NCI-H2081 (cell line): ENCODE data around the gene BCOR.
A peak's percentile ranks its signal among the peaks of the same experiment; 100 is the strongest.

Experiments
- DNase-seq, 2 experiments: peaks; one replicate each; lab custom pipeline; 2025; lab: John Stamatoyannopoulos, UW

The BCOR gene

DNA sequence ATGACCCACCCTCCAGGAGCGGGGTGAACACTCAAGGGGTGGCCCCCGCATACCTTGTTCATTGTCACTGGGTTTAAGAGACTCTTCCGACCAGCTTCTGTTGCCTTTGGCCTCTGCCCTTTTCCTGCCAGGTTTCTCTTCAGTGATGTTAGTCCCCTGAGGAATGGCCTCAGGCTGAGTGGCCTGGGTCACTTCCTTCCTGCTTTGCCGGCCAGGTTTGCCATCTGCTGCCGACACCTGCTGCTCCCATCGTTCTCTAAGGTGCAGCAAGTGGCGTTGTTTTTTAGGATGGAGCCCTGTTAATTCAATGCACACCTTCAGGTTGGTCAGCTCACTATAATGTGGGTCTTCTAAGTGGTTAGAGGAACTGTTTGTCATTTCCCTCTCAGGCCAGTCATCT, 34.2 kb downstream of the BCOR start:
- no peak for DNase-seq

DNA sequence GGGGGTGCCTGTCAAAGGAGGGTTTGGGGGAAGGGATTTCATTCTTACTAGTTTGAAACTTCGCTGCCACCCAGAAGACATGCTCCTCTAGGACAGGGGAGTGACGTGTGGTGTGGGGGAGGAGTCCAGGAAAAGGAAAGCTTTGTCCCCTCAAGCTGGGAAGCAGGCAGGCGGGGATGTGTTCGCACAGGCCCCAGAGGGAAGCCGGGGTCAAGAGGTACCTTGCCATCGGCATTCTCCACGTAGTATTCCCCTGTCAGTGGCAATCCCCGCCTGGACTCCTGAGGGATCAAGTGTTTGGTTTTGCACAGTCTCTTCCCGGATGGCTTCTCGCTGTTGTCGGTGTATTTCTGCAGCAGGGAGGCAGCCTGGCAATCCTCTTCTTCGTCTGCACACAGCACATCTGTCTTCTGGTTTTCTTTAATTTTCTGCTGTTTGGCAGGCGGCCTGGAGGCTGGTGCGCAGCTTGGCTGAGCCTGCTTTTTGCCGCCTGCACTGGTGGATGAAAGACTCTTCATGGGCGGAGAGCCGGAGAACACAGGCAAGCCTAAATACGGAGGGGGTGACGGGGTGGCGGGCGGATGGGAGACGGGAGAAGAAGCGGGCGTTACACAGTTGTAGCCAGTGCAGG, 35.1 kb downstream of the BCOR start:
- DNase-seq = no peak

DNA sequence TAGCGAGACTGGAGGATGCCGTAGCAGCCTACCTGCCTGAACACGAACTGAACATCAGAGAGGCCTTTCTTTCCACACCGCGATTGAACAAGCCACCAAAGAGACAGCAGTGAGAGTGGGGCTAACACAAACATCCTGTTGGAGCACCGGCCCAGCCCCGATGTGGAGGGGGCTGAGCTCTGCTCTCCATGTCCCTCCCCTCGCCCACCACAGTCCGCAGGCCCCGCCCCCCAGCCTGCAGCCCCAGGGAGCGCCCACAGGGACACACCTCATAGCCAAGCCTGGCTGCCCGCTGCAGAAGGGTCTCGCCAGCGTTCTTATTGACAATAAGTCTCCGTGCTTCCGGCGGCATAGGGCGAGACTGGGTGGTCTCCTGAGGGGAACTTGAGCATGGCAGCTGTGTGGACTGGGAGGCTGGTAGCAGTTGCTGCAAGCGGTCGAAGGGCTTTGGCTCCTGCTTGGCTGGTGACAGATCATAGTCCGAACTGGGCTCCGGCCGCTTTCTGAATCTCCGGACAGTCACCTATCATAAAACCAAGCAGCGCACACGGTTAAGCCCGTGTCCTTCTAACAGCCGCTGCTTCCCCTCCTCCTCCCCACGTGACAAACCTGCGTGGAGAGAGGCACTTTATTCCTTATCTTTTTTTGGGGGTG, 35.8 kb downstream of the BCOR start:
- DNase-seq = no peak

DNA sequence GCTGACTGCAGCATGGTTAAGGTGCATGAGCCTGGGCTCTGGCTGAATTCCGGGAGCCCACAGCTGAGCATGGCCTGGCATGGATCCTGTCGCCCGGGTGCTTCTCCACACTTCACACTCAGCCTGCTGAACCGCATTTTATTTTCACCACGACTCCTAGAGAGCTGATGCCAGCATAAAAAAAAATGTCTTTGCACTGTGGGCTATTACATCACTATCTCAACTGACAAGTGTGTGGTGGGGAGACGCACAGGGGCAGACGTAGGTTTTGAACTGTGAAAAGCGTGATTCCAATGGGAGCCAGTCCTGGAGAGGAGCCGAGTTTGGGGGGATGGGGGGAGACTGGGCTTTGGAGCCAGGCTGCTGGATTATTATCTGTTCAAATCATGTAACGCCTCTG, 36.8 kb downstream of the BCOR start:
- DNase-seq = no peak

DNA sequence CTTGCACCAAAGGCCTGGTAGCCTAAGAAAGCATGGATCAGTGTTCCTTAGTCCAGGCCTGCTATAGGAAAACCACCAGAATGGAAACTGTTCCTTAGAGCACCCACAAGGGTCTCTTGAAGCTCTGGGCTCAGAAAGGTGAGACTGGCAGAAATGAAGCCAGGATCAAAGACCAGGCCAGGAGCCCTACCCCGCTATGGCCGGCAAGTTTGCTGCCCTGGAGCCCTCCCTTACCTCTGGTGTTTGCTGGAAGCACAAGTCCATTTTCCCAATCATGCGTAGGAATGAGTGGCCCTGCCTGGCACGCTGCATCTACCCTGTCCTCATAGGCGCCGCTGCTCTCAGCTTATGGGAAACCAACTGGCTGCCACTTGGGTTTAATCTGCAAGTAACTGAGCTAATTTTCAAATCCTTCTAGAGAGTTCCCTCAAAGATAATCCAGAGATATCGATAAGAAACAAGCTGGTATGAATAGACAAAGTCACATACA, 37.4 kb downstream of the BCOR start:
- DNase-seq = no peak

DNA sequence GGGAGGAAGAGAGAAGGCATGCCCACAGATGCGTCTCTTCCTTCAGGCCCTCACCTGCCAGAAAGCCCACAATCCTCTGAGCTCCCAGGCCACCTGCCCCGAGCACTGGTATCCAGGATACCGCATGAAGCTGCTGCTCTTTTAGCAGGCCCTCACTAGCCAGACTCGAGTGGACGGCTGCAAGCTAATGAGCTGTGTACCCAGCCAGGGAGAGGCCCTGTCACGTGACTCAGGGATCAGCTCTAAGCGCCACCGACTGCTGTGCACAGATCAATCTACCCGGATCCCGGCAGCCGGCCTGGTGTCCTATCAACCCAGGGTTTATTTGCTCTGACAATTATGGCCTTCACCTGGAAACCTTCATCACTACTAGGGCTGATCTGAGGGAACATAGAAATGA, 39.0 kb downstream of the BCOR start:
- DNase-seq = peak; percentile 16 to 63

DNA sequence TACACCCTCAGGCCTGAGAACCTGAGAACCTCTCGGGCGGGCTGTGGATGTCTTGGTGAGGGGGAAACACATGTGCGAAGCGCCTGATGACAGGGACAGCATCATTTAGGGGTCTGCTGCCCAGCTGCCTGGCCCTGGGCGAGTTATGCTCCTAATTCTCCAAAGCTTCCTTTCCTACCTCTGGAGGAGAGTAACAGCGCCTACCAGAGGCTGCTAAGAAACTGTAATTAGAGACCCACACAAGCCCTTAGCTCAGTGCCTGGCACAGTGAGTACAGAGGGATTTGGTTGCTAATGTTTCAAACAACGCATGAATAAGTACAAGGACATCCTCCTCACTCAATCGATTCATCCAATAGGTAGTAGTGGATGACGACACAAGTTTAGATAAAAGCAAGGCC, 40.4 kb downstream of the BCOR start:
- no peak for DNase-seq

DNA sequence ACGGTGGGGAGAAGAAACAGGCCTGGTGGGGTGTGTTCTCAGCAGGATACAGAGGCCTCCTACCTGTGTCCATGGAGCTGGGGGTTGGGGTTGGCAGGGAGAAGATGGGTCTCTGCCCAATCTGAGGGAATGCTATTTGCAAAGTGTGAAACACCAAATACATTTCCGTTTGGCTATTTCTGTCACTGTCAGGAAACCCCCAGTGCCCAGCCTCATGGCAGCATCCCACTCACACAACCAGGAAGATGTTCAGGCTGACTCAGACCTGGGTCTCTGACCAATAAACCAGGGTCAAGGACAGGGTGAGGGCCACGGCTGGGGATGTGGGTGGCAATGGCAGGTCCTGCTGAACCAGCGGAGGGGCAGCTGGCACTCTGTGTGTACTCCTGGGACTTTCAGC, 41.3 kb downstream of the BCOR start:
- DNase-seq = no peak

DNA sequence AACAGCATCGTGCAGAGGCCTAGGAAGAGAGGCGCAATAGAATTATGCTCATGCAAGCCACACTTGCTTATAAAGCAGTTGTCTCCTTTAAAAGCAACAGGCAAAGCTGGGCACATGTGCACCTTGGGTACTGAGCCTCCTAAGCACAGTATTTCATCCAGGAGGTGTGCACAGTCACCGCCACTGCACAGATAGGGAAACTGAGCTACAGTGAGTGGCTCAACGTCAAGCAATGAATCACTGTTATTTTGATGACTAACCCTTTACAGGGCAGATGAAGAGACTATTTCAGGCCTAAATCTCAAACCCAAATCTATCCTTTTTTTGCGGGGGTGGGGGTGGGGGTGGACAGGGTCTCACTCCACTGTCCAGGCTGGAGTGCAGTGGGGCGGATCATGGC, 42.3 kb downstream of the BCOR start:
- no peak for DNase-seq

DNA sequence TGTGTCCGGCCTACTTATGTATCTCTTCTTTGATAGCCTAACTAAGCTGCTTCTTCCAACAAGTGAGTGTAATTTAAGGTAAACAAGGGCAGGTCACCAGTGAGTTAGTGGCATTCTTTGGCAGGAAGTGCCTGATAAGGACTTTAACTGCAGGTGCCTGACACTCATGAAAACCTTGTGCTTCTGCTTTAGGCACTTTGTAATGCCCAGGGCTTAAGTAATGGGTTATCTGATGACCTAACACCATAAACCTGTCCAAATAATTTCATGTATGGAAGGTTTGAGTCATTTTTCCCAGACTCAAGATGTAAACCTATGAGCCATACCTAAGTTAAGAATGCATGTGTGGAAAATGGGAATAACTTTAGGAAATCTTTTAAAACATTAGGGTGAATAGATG, 43.0 kb downstream of the BCOR start:
- DNase-seq = no peak

DNA sequence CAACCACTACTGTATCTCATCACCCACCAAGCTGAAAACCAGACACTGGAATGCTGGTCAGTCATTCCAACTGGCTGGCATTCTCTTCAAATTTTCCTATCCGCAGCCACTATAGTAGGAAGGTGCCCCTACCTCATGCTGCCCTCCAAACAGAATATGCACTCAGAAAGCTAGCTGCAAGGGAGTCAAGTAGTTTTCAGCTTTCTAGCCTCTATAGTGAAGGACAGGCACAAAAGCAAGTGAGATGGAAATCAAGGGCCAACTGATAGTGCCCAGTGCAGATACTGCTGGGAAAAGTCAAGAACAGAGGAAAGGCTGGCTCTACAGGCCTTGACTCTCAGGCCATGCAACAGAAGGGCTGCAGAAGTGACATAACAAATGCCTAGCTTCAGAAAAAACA, 47.2 kb downstream of the BCOR start:
- DNase-seq = no peak

DNA sequence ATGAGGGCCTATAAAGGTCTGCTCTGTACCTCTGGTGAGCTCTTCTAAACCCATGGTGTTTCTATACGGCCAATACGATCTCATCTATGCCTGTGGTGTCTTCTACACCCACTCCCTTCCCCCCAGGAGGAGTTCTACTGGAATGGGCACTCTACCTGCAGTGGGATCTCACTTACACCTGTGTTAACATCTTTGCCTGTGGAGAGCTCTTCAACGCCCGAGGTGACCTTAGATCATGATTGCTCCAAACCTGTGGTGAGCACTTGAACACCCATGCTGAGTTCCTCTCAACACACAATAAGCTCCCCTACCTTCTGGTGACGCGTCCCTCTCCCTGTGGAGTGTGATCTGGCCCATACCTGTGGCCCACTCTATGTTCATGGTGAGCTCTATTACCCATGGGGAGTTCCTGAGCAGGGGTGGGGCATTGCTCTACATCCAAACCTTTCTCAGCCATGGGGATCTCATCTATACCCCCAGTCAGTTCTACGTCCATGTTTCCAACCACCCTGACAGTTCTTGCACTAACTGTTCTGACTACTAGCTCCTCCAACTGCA, 48.6 kb downstream of the BCOR start:
- no peak for DNase-seq

DNA sequence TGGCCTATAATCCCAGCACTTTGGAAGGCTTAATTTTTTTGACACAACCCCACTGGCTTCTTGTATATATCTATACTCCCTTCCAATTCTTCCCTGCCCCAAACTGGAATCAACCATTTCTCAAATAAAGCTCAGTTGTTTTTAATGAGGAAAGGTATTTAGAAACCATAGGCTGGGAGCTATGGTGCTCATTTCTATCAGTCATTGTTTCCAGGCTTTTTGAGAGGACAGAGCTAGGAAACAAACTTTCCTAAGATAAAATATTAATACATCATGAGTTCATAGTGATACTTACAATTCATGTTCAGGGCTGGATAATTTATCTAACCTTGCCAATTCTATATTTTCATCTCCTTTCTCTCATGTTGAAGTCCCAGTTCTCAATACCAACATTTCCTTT, 50.3 kb downstream of the BCOR start:
- no peak for DNase-seq

DNA sequence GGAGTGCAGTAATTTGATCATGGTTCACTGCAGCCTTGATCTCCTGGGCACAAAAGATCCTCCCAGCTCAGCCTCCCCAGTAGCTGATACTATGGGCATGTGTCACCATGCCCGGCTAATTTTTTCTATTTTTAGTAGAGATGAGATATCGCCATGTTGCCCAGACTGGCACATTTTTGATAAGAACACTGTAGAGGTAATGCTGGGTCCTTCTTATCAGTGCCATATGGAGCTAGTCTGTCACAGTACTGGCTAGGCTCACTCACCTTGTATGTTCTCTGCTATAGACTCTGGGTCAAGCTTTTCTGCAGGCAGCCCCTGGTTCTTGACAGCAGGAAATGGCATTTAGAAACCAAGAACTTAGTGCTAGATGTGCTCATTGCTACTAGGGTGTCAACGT, 53.9 kb downstream of the BCOR start:
- no peak for DNase-seq

DNA sequence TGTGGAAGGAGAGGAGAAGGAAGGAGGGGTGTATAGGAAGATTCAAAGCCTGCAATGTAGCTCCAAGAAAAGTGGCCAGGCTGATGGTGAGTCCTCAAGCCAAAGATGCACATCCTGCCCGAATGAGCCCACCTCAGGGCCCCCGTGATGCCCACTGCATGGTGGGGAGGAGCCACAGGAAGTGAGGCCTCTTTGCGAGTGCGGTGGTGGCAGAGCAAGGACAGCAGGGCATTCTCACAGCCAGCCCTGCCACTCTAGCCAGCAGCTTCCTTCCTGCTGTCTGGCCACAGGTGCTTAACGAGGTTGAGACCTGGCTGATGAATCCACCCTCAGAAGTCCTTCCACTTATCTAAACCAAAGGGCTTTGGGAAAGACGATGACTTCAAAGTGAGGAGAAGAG, 55.8 kb downstream of the BCOR start:
- DNase-seq = no peak

DNA sequence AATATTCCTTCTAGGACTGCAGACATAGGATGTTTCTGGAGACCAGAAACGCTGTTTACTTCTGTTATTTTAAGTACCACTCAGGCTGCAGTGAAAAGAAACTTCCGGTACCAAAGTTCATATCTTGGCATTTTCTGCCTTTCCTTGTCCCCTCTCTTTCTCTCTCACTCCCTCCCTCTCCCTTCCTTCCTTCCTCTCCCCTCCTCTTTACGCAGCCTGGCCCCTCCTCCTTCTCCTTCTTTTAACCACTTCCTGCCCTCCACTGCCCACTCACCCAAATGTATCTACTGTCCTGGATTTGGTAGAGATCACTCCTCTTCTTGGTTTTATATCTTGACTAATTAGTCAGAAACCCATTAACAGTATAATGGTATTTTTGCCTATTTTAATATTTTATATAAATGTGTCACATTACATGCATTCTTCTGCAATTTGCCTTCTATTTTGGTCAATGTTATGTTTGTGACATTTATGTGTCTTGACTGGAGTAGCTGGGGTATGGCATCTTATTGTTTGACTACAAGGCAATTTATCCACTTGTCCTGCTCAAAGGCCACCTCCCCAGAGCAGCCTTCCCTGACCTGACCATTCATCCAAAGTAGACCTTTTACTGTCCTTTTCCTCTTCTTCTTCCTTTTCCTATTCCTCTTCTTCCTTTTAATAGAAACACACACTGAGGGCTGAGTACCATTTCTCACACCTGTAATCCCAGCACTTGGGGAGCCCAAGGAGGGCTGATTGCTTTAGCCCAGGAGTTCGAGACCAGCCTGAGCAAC, 56.9 kb downstream of the BCOR start:
- DNase-seq = no peak

DNA sequence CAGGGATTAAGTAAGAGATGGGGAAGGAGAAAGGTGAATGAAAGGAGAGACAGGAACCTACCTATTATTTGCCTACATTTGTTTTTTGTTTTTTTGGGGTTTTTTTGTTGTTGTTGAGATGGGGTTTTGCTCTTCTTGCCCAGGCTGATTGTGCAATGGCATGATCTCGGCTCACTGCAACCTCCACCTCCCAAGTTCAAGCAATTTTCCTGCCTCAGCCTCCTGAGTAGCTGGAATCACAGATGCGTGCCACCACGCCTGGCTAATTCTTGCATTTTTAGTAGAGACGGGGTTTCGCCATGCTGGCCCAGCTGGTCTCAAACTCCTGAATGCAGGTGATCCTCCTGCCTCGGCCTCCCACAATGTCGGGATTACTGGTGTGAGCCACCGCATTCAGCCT, 57.9 kb downstream of the BCOR start:
- DNase-seq = no peak

DNA sequence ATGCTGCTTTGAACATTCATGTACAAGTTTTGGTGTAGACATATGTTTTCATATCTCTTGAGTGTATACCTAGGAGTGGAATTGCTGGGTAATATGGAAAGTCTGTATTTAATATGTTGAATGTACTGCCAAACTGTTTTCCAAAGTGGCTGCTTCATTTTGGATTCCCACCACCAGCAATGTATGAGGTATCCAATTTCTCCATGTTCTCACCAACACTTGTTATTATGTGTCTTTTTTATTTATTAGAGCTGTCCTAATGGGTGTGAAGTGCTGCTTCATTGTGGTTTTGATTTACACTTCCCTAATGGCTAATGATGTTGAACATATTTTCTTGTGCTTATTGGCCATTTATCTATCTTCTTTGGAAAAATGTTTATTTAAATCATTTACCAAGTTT, 60.4 kb downstream of the BCOR start:
- DNase-seq = no peak

DNA sequence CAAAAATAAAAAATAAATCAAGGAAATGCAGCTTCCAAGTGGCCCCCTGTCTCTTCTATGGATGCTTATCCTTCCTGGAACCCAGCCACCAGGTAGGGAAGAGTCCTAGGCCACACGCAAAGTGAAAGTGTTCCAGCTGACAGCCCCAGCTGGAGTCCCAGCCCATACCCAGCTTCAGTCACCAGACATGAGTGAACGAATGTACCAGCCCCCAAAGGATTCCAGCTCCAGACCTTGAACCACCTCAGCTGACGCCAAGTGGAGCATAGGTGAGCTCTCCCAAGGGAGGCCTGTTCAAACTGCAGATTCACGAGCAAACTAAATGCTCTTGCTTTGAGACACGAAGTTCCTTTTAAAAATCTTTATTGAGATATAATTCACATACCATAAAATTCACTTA, 62.0 kb downstream of the BCOR start:
- DNase-seq = no peak

DNA sequence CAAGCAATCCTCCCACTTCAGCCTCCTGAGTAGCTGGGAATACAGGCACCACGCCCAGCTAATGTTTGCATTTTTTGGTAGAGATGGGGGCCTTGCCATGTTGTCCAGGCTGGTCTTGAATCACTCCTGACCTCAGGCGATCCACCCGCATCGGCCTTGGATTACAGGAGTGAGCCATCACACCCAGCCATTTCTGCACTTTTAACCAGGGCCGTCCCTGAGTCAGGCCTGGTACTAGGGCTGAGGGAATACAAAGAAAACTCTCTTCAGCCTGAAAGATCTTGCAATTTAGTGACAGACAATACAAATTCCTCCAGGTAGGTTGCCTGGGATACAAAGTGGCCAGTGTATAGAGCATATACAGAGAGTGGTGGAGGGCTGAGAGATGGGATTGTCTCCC, 65.8 kb downstream of the BCOR start:
- DNase-seq = no peak

DNA sequence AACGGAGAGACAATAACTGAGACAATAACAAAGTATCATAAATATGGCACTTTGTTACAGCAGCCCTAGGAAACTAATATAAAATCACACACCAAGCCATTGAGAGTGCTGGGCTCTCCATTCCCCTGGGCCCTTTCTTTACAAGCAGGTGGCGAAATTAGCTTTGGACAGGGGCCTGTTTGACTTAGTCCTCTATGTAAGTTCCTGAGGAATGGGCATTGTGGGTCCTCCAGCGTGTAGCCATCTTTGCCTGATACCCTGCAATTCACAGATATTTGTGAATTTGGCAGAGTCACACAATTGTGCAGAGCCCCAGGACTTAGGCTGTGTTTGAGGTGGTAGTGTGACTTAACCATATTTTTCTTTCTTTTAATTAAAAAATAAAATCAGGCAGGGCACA, 67.6 kb downstream of the BCOR start:
- DNase-seq = no peak

DNA sequence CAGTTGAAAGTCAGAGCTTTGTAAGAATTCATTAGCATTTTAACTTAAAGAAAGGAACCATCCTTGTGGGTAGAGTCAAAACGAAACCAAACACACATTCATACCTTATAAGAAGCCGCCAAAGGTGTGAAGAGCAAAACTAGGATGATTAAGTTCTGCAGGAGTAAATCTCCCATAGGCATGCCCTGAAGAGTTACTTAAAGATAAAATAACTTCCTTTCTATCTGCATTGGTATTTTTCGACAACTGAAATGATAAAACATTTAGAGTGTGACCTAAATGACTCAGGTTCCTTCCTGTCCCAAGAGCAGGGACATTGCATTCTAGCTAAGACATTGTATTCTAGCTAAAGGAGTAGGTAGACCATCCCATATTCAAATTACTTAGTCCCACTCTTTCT, 75.3 kb downstream of the BCOR start:
- DNase-seq = no peak

DNA sequence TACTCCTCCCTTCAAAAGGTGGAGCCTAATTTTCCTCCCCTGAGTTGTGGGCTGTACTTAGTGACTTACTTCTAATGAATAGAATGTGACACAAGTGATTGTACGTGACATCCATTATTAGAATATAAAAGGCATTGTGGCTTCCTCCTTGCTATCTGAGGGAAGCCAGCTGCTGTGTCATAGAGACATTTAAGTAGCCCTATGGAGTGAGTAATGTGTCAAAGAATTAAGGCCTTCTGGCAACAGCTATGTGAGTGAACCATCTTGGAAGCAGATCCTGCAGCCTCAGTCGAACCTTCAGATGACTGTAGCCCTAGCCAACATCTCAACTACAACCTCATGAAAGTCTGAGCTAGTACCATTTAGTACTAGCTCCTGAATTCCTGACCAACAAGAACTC, 76.1 kb downstream of the BCOR start:
- DNase-seq = no peak
